NCI-H1694 treated with DMSO at 0.1 percent for 48 hours (cell line): ENCODE results near the gene DPYD.

Experiments used
- DNase-seq: peaks from one replicate; lab custom pipeline; 2025; lab: John Stamatoyannopoulos, UW

The DPYD gene

DNA sequence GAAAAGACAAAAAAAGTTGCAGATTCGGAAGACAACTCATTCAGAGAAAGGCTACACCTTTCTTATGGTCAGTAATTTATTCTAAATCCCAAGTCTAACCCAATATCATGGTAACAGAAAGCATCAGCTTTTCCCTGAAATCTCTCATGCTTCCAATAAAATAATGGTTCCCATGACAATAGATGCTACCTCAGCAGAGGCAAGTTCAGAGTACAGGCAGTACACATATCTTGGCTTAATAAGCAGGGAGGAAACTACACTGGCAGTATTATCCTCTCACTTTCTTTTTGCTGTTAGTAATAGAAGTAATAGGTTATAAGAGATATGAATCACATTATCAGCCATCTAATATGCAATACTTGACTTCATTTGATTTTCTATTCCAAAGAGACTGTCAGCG lies 137.1 kb downstream of the DPYD start:
- DNase-seq = no peak

DNA sequence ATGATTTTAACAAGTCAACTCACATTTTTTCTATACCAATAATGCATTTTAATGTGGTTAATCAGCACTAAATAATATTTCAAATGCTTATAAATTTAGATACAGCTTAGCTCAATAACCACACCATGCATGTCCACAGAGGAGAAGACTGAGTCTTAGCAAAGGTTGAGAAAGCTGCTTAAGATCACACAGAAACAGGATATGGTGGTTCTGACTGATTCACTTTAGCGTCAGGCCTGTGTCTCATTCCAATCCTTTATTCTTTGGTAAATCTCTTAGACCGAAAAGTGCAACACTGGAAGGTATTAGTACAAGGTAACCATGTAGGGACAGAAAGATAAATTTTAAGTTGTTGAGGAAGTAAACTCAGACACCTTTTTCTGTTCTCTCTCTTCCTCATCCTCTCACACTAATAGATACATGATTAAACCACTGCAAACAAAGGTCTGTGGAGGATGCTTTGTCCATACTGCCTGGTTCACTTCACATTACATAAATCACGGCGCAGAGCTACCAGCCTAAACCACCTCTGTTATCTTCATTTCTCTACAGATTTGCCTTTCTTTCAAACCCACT lies 139.0 kb downstream of the DPYD start:
- no peak for DNase-seq

DNA sequence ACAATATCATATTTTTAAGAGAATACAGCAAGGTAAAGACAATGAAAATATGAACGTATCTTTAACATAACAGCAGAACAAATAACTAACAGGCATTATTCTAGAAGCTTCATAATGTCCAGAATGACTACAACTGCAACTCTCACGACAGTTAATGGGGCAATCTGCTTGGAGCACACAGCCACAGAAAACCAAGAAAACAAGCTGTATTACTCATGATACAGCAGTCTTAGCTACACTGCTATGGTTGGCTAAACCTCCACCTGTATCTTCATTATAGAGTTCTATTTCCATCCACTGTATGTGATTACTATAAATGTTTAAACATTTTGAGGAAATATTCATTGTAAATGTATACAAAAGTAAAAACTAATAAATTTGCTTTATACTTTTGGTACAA lies 139.9 kb downstream of the DPYD start:
- no peak for DNase-seq

DNA sequence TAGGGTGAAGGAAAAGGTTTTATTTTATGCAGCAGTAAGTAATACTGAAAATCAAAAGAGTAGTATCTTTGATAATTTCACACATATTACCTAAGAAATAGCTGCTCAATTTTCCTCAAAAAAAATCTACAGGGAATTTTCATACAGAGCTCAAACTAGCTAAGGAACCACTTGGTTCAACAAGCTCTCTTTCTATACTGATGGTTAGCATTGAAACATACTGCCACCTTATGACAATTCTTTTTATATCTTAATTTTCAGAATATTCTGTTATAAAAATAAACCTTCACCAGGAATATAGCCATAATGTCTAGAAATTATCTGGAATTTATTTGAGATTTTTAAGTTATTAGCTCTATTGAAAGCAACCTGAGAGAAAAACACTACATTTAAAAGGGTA lies 142.1 kb downstream of the DPYD start:
- DNase-seq = peak; percentile 4

DNA sequence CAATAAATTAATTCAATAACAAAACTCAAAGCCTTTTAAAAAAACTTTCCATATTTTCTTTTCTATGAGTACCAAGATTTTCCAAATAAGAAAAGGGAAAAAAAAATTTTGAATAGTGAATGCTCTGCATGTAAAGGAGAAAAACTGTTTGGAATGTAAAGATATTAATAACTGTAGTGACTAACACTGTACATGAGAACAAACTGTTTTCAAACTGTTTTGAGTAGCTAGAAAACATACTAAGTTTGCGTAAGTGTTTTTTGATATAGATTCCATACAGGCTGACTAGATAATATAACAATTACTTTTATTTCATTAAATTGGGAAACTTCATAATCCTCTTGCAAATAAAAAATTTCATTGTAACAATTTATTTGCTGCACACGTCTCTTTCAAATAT lies 150.5 kb downstream of the DPYD start:
- no peak for DNase-seq

DNA sequence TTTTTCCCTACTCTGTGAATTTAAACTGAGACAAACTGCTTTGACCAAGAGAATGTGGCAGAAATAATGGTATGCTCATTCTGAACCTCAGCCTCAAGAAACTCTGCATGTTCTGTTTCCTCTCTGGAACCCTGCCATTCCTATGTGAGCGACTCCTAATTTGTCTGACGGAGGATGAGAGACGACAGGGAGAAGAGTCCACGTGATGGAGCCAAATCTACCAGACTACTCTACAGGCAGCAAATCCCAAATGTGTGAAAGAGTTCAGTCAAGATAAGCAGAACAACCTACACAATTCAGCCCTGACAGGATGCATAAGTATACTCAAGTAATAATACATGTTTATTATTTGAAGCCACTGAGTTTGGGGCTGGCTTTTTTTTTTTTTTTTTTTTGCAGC lies 153.5 kb downstream of the DPYD start:
- DNase-seq = no peak

DNA sequence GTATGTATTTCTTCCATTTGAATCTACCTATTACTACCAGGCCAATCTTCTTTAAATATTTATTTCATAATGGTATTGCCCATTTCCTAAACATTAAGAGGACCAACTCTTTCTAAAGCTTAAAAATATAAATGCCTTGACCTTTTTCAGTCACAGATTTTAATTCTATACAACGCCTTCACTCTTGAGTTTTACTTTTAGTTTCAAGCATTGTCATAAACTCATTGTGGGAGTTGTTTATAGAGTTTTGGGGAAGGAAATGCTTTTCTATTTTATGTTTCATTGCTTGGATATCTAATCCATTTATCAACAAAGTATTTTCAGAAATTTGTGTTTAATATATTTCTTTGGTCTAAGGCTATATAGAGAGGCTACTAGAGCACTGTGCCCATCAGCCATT lies 155.8 kb downstream of the DPYD start:
- DNase-seq = no peak

DNA sequence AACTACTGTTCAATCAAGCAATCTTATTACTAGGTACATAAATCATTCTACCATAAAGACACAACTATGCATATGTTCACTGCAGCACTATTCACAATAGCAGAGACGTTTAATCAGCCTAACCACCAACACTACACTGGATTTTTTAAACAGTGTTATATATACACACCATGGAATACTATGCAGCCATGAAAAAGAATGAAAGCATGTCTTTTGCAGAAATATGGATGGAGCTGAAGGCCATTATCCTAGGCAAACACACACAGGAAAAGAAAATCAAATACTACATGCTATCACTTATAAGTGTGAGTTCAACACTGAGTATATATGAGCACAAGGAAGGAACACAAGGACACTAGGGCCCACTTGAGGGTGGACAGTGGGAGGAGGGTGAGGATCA lies 159.2 kb downstream of the DPYD start:
- DNase-seq = no peak

DNA sequence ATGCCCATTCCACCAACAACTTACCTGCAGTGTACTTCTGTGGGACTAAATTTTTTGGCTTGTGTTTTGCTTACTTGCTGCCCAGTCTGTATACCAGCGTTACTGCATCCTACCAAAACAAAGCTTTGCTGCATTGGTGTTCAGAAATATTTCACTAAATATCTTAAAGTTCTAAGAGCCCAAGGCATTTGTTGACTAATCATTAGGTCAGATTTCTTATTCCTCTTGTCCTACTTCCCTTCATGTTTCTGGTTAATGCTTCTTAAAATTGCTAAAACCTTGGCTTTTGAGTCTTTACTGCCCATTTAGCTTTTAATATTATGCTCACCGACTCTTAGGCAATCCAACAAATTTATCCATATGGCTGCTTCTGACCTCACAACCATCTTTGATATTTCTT lies 161.8 kb downstream of the DPYD start:
- no peak for DNase-seq

DNA sequence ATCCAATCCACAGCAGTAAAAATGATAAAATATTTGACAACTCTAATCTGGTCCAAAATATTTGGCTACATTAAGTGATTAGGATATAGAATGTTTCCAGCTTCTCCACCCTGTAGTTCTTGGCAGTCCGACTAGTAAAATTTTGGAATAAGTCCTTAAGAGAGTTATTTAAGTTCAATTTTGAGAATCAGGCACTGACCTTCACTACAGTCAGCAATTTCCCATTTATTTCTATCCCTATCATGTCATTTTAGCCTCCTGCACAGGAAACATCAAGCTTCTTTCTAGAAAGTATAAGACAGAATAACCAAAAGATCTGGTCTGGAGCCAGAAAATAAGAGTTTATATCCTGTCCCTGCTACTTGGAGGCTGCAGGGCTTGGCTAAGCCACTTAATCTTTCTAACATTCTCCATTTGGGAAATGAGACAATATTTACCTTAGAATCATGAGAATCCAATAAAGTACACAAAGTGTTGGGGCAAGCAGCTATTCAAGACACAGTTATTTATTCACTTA lies 162.2 kb downstream of the DPYD start:
- DNase-seq = no peak

DNA sequence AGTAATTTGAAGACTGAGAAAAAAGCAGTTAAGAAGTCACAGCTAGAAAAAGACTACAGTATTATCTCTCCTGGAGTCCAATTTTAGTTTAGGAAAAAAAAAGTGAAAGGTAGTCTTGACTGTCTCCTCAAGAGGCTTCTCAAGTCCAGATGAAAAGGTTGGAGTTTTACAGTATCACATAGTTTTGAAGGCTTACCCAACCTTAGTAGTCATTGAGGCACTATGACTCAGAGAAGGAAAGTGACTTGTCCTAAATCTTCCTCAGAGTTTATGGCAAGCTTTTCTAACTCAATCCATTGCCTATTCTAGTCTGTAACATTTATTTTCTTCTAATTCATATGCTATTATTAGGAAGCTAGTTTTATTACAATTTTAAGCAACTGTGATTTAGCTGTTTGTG lies 174.9 kb downstream of the DPYD start:
- no peak for DNase-seq

DNA sequence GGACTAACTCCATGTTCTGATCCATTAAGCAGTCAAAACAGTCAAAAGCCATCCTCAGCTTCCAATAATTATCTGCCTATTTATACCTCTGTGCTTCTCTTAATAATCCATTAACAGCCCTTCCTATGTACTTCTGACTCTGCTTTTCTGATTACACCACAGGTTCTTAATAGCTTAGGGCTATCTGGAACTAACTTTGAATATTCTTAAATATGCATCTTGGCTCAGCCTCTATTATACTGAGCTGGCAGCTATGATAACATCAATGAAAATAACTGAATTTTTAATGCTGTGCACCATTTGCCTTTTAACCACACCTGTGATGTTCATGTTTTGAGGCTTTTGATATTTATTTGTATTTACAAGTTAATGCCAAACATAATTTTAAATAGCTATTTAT lies 175.9 kb downstream of the DPYD start:
- DNase-seq = no peak

DNA sequence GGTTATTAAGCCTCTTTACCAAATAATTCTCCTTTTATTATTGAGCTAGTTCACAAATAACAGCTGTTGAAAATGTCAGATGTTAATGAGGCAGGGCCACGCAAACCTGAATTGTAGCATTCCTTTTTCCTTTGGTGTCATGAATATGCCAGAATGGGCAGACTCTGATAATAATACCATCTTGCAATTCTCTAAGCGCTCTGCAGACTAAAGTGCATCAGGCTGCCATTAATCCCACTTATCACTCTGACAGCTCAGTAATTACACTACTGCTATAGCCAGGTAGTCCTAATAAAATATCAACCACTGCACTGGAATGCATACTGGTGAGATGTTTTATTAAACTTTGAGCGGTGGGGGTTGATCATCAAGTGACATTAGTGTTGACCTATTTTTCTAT lies 177.7 kb downstream of the DPYD start:
- DNase-seq = no peak

DNA sequence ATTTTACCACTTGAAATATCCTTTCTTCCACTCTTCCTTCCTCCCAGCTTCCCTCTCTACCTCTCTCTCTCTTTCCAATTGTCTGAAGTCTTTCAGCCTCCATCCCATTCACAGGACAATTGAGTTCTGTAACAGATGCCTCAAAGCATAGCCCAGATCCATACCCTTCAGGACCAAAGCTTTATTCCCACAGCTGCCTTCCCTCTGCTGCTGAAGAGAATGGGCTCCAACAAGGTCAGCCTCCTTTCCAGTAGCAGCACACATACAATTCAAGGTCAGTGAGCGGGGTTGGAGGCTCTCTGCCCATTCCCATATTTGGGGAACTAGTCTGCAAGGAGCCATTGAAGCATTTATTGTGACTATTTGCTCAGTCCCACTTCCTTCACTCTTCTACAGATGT lies 179.9 kb downstream of the DPYD start:
- no peak for DNase-seq

DNA sequence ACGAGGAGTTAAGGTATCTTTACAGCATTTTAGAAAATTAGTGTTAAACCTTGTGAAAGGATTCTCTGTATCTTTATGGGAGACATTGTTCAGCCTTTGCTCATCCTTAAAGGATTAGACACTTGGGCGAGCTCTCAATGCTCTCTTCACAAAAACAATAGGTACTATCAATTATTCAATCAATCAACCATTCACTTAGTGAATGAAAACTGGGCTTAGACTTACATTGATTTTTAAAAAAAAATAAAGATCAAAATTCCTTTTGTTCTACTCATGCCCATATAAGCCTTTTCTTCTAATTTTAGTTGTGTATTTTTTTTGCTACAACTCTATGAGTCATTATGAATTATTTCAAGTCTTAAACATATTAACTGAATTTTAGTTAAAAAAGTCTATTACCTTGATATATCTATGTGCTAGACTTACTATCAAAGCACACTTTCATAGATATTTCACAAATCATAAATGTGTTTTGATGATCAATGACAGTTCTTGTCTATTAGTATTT lies 181.2 kb downstream of the DPYD start:
- no peak for DNase-seq

DNA sequence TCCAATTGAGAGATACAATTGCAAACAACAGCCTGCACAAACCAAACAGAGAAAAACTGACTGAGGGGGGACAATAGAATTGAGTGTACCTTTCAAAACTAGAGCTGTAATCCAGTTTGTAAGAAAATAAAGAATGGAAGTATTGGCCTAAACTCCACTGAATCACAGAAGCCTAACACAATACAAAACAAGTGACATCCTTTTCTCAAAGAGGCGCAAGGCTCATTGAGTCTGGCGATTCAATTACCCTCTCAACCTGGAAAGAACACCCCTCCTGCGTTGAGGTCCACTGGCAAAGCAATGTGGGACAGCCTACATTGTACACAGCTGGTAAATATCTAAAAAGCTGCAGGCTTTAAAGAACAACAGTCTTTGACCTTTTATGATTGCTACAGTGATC lies 182.6 kb downstream of the DPYD start:
- DNase-seq = no peak

DNA sequence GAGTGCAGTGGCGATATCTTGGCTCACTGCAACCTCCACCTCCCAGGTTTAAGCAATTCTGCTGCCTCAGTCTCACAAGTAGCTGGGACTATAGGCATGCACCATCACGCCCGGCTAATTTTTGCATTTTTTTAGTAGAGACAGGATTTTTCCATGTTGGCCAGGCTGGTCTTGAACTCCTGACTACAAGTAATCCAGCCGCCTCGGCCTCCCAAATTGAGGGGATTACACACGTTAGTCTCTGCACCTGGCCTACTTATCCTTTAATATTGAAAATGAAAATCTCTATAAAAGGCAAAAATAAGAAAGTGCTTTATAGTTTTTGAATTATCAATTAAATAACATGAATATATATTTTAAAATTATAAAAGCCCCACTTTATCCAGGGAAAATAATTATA lies 190.6 kb downstream of the DPYD start:
- DNase-seq = no peak

DNA sequence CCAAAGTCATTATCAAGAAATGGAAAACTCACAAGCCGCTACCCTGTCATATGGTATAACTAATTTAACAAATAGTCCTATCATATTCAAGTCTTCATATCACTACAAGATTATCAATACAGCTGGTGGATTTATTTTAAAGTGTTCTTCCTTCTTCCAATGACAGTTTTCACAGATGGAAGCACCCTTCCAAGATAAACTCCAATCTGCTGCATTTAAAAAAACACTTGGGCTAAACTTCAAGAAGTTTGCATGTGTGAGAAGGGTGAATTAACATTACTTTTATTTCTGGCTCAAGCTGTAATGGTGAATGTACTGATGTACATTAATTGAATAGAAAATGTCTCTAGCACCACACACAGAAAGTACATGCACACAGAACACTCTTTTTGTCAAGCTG lies 192.4 kb downstream of the DPYD start:
- no peak for DNase-seq

DNA sequence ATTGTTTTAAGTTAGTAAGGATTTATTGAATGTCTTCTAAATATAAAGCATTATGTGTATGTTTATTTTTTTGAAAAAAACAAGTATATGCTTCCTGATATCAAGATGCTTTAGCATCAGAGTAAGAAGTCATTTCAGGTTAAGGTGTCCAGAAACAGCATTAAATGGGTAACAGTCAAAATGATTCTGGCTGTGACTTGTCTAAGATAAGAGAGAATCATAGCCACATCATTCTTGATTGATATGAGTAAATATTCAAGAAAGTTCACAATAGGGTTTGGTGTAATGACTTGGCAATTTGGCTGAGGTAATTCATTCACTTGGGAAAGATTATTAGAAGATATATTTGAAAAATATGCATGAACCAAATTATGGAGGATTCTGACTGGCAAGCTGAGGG lies 193.8 kb downstream of the DPYD start:
- DNase-seq = no peak

DNA sequence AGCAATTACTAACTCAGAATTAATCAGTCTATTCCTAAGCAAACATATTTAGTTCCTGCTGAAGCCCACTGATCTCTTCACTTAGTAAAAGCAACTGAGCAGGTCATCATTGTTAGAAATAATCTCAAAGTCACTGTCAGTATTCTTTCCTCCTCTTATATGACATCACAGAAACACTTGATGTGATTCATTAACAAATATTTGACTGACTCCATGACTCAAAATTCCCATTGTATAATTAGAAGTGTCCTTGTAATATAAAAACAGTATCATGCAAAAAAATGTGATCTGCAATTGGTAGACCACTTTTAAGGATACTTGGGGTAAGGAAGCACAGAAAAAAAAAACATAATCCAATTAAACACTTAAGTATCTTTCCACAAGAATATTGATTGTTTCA lies 194.4 kb downstream of the DPYD start:
- no peak for DNase-seq

DNA sequence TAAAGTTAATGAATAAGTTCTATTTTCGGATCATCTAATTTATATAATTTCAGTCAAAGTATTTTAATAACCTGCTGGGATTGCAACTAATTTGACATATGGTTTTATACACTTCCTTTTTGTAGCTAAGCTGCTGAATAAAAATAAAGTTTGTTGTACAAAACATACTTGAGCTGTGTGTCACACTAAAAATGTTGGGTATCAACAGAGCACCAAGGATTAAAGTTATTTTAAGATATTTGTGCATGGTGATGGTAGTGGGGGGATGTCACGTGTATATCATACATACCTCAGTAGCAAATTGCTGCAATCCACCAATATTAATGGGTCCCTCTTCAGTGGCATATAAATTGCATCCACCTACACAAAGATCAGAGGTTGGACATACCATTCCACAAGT lies 199.6 kb downstream of the DPYD start:
- DNase-seq = no peak

DNA sequence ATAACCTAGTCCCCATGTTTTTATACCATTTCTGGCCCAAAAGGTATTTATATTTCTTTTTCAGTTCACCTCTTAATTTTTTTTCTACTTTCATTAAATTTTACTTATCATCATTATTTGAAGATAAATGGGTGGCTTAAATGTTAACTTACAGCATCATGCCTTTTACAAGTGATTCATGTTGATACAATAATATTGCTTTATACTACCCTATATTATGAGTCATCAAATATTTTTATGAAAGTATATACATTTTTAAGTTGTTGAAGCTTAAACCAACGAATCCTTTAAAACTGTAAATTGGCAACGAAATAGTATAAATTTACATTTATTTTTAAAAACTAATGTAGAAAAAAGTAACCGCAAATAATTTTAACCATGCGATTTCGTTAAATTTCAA lies 207.9 kb downstream of the DPYD start:
- no peak for DNase-seq

DNA sequence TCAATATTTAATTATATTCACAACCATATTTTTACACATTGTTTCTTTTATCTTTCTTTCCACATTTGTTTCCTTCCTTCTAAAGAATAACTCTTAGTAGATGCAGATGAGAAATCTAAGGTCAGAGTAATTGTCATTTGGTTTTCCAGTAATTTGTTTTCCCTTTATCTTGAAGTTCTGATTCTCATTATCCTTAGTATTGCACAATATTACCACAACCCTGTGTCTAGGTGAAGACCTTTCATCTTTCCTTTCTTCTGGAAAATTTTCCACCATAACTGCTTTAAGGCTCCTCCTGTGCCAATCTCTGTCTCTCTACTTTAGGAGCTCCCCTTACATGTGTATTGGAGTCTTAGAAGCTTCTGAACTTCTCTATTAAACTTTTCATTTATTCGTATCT lies 209.0 kb downstream of the DPYD start:
- no peak for DNase-seq

DNA sequence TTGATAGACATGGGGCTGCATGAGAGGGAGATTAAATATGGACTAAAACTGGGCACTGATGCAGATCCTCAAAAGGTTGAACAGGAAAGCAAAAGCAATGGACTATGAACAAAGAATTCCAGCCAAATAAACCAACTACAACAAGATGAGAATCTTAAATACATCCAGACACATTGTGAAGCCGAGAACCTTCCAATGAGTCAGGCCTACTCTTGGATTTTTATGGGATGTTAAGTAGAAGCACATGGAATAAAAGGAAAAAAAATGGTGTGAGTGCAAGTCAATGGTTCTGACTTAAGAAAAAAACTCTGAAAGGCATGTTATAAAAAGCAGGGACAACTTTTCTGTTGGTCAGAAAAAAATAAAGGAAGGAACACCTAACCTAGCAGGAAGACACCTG lies 227.2 kb downstream of the DPYD start:
- DNase-seq = no peak

DNA sequence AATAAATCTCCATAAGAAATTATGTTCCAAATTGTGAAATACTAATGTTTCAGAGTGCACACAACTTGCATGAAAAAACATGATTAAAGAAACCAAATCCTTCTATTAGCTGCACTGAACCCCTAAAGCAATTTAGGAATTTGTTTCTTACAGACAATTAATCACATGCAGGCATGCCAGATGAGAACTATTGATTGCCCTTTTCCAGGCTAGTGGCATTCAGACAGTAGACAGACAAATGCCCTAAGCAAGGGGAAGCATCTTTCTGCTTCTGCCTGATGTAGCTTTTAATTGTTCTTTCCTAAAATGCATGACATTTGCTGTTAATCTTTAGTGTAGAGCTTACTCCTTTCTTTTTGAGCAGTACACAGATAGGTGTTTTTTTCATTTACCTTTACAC lies 229.5 kb downstream of the DPYD start:
- no peak for DNase-seq
